ENCODE measurements around the gene NKX6-2.

DNA sequence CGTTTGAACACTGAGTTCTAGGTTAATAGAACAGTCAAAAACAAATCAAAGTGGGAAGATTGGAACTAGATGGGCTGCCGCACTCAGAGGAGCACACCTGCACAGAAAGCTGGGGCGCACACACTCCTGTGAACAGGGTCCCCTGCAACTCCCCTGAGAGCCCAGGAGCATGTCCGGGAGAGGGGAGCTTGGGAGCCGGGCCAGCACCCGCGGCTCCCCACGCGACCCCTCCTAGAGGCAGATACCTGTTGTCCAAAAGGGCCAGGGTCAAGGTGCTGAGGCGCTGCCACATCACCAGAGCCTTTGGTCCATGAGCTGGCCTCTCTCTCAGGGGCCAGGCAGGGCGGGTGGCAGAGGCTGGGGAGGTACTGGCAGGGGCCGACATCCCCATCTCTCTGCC lies 5.6 kb downstream of the NKX6-2 start:
- TF ChIP-seq, protein P1, sequence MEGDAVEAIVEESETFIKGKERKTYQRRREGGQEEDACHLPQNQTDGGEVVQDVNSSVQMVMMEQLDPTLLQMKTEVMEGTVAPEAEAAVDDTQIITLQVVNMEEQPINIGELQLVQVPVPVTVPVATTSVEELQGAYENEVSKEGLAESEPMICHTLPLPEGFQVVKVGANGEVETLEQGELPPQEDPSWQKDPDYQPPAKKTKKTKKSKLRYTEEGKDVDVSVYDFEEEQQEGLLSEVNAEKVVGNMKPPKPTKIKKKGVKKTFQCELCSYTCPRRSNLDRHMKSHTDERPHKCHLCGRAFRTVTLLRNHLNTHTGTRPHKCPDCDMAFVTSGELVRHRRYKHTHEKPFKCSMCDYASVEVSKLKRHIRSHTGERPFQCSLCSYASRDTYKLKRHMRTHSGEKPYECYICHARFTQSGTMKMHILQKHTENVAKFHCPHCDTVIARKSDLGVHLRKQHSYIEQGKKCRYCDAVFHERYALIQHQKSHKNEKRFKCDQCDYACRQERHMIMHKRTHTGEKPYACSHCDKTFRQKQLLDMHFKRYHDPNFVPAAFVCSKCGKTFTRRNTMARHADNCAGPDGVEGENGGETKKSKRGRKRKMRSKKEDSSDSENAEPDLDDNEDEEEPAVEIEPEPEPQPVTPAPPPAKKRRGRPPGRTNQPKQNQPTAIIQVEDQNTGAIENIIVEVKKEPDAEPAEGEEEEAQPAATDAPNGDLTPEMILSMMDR (IDR thresholded peaks at IDR 0.05; ENCODE audit: borderline replicate concordance, extremely low read depth, low read length, poor library complexity, severe bottlenecking), result no peak
- no peak for TF ChIP-seq EZH2 (IDR thresholded peaks at IDR 0.05; ENCODE audit: borderline replicate concordance, low read depth, low read length, severe bottlenecking)
